ENCODE data around the gene NR4A3. TPM values are rescaled to one million over a fixed set of nuclear protein-coding genes. Genes with fewer than 3 reads are reported as not detected.

NR4A3 gene
- polyA plus RNA-seq, 1 donor (not counting 4 experiments of a cell fraction or from before 2014, with no cell fraction given): 0.16 TPM

DNA sequence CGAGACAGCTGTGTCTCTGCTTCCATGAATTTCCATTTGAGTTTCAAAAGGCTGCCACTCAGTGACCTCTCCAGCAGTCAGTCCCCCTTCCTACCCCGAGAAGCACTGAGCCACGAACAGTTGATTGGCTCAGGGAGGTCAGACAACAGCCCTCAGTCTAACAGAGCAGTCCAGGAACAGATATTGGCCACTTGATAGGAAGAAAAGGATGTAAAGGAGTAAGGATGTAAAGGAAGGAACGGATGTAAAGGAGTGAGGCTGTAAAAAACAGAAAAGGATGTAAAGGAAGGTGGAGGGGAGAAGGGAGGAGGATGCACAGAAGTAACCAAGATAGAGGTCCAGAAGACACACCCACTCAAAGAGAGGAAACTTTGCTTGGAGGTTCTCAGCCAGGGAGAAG lies 3.2 kb upstream of the NR4A3 start:
- Histone ChIP-seq H3K4me3 (ENCODE audit: control insufficient read depth in 2 of 3, extremely low read depth in 1 of 3, insufficient read depth in 2 of 3, low read depth in 1 of 3, low read length in 3 of 3) (peak overlapping the region; percentile 66 to 86 (median 80)), H3K9ac (ENCODE audit: control insufficient read depth, extremely low read depth, insufficient read depth, low read length) (no peak overlapping the region), H3K9me3 (ENCODE audit: control insufficient read depth, low read depth, low read length) (no peaks in the 10 kb centered on the region), H3K79me2 (ENCODE audit: control insufficient read depth, insufficient read depth, low read length) (no peaks in the 10 kb centered on the region), H4K20me1 (ENCODE audit: control insufficient read depth, extremely low read depth, insufficient read depth, low read length) (no peaks in the 10 kb centered on the region), H3K27ac (ENCODE audit: control insufficient read depth, insufficient read depth, low read length) (no peak overlapping the region), H3K4me2 (ENCODE audit: control insufficient read depth, extremely low read depth, insufficient read depth, low read depth, low read length) (peak overlapping the region; percentile 59), H2AFZ (ENCODE audit: control insufficient read depth, low read length) (no peak overlapping the region), H3K36me3 (ENCODE audit: control insufficient read depth in 2 of 2, extremely low read depth in 1 of 2, insufficient read depth in 2 of 2, low read length in 2 of 2) (no peaks in the 10 kb centered on the region), H3K4me1 (ENCODE audit: control insufficient read depth, extremely low read depth, insufficient read depth, low read length) (peaks cover 21% of the 10 kb centered on the region), H3K9me1 (ENCODE audit: control insufficient read depth, extremely low read depth, insufficient read depth, low read length) (no peaks in the 10 kb centered on the region), H3K27me3 (ENCODE audit: control insufficient read depth, extremely low read depth, insufficient read depth, low read length) (peaks cover 11% of the 10 kb centered on the region)
- DNase-seq (ENCODE audit: low read depth, low spot score) (no peak), FAIRE-seq (no peak)
- no peak for TF ChIP-seq CTCF (optimal IDR thresholded peaks at IDR 0.05 in 1 of 3, IDR thresholded peaks at IDR 0.05 in 1 of 3, conservative IDR thresholded peaks at IDR 0.05 in 1 of 3; ENCODE audit: extremely low read depth in 1 of 3, insufficient read depth in 2 of 3, low read length in 3 of 3)
- TF ChIP-seq EZH2 (IDR thresholded peaks at IDR 0.05; ENCODE audit: low read length): no peak
- dilution Hi-C loops (cut with MboI; ENCODE audit: extremely low pct_ligation_motif_present, low sequenced_read_pairs): no loop called here

- Histone ChIP-seq H2AFZ (ENCODE audit: control insufficient read depth, low read length) (peak overlapping the region; percentile 74), H3K9me1 (ENCODE audit: control insufficient read depth, extremely low read depth, insufficient read depth, low read length) (no peaks in the 10 kb centered on the region), H3K79me2 (ENCODE audit: control insufficient read depth, insufficient read depth, low read length) (no peaks in the 10 kb centered on the region), H3K4me1 (ENCODE audit: control insufficient read depth, extremely low read depth, insufficient read depth, low read length) (peaks cover 22% of the 10 kb centered on the region), H3K4me3 (ENCODE audit: control insufficient read depth in 2 of 3, extremely low read depth in 1 of 3, insufficient read depth in 2 of 3, low read depth in 1 of 3, low read length in 3 of 3) (peak overlapping the region; percentile 66 to 86 (median 80)), H3K27me3 (ENCODE audit: control insufficient read depth, extremely low read depth, insufficient read depth, low read length) (peaks cover 18% of the 10 kb centered on the region), H3K9me3 (ENCODE audit: control insufficient read depth, low read depth, low read length) (no peaks in the 10 kb centered on the region), H3K9ac (ENCODE audit: control insufficient read depth, extremely low read depth, insufficient read depth, low read length) (peak overlapping the region; percentile 89), H3K4me2 (ENCODE audit: control insufficient read depth, extremely low read depth, insufficient read depth, low read depth, low read length) (peak overlapping the region; percentile 59), H4K20me1 (ENCODE audit: control insufficient read depth, extremely low read depth, insufficient read depth, low read length) (no peaks in the 10 kb centered on the region), H3K36me3 (ENCODE audit: control insufficient read depth in 2 of 2, extremely low read depth in 1 of 2, insufficient read depth in 2 of 2, low read length in 2 of 2) (no peaks in the 10 kb centered on the region), H3K27ac (ENCODE audit: control insufficient read depth, insufficient read depth, low read length) (peak overlapping the region; percentile 82)
- TF ChIP-seq CTCF (optimal IDR thresholded peaks at IDR 0.05 in 1 of 3, IDR thresholded peaks at IDR 0.05 in 1 of 3, conservative IDR thresholded peaks at IDR 0.05 in 1 of 3; ENCODE audit: extremely low read depth in 1 of 3, insufficient read depth in 2 of 3, low read length in 3 of 3) (no peak), EZH2 (IDR thresholded peaks at IDR 0.05; ENCODE audit: low read length) (no peak)
- DNase-seq (ENCODE audit: low read depth, low spot score) (peak; percentile 46), FAIRE-seq (no peak)
- dilution Hi-C loops (cut with MboI; ENCODE audit: extremely low pct_ligation_motif_present, low sequenced_read_pairs): no loop called here
Measured at GRCh38 chr9:99819123-99819855, 2.4 kb upstream of the NR4A3 start.

Measured in keratinocyte (primary cell).